Myocyte (in vitro differentiated cells): ENCODE measurements around the gene PSMD6. TPM values are rescaled to one million over a fixed set of nuclear protein-coding genes. Genes with fewer than 3 reads are reported as not detected.
A peak's percentile ranks its signal among the peaks of the same experiment; 100 is the strongest.

ENCODE experiments used
- DNase-seq: peaks from one replicate; pipeline ENCODE4 v3.0.0-alpha.2; 2012; ENCODE audit warnings: low read depth
- total RNA-seq: library from RNA; depleted of rRNA; stranded (reverse); fragments of >200 nt; gene quantifications from 2 replicates; pipeline ENCODE4 v1.2.3, GENCODE V29; 2014

Gene PSMD6
- total RNA-seq, 1 donor from 2014 or later: 112 TPM

DNA sequence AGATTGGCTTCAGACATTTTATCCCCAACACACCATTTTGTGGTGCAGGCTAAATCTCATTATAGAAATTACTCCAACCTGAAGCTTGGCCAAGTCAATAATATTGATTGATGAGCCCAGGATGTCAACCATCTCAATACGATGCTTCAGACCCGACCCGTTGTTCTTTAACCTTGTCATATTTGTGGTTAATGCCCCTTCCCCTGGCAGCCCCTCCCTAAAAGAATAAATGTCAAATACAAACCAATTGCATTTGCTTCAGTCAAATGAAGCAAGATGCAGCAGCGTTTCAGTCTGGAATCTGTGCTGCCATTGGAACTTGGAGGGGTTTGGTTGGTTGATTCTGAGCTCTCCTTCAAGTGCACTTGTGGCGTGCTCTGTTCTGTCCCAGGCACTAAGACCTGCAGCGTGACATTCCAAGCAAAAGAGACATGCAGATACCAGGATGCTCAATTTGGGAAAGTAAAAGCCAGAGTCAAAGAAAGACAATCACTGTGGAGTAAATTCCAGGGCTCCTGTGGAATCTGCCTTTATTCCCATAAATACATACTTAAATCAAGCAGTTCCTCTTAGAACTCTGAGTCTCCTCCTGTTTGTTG is 23.8 kb upstream of the PSMD6 start:
- no peak for DNase-seq

DNA sequence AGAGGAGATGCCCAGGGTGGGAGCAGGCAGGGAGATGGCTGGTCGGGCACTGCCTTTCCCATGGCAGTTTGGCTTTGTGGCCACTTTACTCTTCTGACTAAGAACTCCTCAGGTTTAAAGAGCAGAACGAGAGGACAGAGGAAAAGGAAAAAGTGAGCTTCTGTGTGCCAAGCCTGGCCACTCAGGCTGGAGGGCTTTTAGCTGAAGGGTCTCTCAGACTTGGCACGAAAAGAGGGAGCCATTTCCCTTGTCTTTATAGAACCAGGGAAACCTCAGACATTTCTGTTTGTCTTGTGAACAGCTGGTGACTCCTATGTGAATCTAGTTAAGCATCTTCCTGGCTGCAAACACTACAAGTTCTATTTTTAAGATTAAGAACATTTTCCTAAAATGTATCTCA is 23.3 kb upstream of the PSMD6 start:
- no peak for DNase-seq

GRCh38 chr3:64042952-64043351 is 19.7 kb upstream of the PSMD6 start:
- DNase-seq: no peak

GRCh38 chr3:64039981-64040733 is 16.9 kb upstream of the PSMD6 start:
- peak; percentile 13 for DNase-seq

DNA sequence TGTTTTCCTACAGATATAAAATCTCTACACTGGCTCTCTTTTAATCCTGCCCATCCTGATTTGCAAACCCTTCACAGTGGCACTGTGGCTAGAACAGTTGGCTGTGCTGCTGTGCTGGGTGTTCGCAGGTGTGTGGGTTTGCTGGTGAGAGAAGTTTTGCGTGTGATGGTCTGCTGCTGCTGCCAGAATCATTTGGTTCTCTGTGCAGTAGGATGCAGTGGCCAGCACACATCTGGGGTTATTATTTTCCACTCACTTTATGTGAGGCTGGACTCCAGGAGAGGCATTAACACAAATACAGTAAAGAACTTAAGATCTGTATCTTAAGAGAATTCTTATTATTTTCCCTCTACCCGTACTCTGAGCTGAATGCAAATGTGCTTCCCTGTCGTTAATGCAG is 16.0 kb upstream of the PSMD6 start:
- no peak for DNase-seq

GRCh38 chr3:64038253-64038767 is 15.0 kb upstream of the PSMD6 start:
- DNase-seq: no peak

- no peak for DNase-seq
Observed at GRCh38 chr3:64037084-64037483, 13.8 kb upstream of the PSMD6 start.

DNA sequence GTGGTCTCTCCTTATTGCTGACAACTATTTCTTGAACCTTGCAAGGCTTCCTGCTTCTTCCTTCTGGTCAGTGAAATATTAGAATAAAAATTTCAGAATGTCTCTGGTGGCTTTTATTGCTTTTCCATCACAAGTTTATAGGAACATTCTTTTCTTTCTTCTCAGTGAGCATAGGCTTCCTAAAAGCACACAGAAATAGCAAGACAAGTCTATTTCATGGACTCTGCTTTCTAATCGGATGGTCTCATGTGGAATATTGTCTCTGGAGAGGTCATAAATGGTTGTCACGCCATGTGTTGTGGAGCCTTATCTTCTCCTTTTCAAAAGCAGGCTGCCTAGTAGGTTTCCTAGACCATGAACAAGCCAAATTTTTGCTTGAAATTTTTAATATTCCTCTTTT is 9.8 kb upstream of the PSMD6 start:
- no peak for DNase-seq

GRCh38 chr3:64031540-64032508 is 8.5 kb upstream of the PSMD6 start:
- DNase-seq: no peak

GRCh38 chr3:64030741-64031140 is 7.4 kb upstream of the PSMD6 start:
- peak; percentile 70 for DNase-seq

DNA sequence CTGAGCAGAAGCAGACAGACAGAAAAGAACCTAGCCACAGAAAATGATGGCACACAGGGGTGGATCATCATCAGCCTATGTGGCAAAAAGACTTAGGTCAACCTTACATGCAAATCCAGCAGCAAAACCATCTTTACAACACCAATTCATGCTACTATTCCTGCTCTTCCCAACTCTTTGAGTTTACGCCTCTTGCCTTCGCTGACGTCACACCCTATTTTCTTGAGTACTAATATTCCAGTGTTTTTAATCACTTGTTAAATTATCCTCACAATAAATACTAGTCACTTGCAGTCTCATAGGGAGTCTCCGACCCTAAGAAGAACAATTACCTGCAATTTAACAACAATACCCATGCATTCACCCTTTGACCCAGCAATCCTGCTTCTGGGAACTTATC is 6.0 kb upstream of the PSMD6 start:
- no peak for DNase-seq

GRCh38 chr3:64028754-64029153 is 5.5 kb upstream of the PSMD6 start:
- no peak for DNase-seq

- no peak for DNase-seq
Observed at GRCh38 chr3:64027658-64028057, 4.4 kb upstream of the PSMD6 start.

DNA sequence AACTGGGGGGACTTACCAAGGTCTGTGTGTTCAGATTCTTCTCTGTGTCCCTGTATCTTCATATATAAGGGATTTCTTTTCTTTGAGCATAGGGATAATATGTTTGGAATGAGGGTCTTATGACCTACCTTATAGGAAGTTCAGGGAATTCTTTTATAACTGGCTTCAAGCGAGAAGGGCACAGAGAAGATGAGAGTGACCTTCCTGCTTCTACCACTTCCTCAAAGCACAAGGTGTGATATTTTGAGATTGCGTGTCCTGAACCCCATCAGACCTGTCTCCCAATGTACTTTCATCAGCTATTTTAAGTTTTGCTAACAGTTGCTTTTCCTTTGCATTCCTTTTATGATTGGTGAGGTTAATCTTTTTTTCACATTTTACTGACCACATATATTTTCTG is 3.1 kb upstream of the PSMD6 start:
- DNase-seq: no peak

GRCh38 chr3:64023861-64024223 is 548 bp upstream of the PSMD6 start:
- no peak for DNase-seq

GRCh38 chr3:64022451-64023186 is 675 bp downstream of the PSMD6 start:
- DNase-seq: peak; percentile 9

DNA sequence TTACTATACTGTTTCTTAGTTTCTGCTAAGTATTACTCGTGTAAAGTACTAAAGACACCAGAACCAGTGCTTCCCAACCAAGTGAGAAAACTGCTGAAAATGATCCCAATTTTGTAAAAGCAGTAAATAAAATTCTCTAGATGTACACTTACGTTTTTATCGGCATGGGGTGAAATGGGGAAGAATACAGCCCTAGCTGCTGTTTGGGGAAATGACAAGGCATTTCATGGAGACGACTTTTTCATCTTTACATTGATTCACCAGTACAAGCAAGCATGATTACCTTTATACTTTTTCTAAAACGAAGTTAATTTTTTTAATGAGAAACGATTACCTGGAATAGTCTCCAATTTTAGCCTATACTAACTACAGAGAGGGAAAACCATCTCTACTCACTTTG is 1.4 kb downstream of the PSMD6 start:
- DNase-seq: no peak

DNA sequence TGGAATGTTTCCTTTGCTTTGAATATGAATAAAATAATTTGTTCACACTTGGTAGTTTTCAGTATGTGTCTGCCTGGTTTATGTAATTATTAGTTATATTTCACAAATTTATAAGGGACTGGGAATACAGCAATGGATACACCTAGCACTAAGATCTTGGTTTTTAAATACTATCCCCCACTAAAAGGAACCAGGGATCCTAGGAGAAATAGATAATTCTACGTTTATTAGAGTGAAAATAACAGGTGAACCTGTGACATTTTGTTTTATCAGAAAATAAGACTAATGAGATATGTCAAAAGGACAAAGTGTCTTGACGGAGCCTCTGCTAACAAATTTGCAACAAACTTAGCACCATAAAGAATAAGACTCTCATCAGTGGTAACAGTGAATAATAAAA is 3.4 kb downstream of the PSMD6 start:
- no peak for DNase-seq

DNA sequence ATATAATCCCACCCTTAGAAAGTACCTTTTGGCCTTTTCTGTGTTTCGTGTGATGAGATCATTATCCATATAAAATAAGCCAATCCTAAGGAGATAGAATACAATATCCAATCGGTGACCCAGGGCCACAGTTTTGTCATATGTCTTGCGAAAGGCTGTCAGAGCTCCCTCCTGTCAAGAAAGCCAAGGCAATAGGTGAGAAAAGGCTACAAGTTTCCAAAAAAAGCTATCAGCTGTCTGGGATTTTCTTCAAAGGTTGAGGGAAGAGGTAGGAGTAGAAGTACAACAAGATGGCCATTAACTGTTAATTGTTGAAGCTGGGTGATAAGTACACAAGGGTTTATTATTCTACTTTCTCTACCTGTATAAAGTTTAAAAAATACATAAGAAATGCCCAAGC is 4.0 kb downstream of the PSMD6 start:
- DNase-seq: no peak

DNA sequence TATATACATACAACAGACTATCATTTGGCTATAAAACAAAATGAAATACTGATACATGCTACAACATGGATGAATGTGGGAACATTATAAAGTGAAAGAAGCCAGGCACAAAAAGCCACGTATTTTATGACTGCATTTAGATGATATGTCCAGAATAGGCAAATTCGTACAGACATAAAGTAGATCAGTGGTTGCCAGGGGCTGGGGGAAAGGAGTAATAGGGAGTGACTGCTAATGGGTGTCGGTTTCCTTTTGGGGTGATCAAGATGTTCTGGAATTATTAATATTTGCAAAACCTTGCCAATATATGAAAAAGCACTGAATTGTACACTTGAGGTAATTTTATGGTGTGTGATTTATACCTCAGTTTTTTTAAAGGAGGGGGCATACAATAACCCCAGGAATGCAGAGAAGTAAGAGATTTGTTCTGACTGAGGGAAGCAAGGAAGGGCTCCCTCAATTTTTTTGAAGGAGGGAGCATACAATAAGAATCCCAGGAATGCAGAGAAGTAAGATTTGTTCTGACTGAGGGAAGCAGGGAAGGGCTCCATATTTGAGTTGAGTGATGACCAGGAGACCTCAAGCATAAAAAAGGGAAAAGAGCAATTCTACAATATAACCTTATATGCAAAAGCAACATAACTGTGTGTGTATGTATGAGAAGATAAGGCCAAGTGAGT is 6.2 kb downstream of the PSMD6 start:
- no peak for DNase-seq

- DNase-seq: peak; percentile 71
Observed at GRCh38 chr3:64011685-64012084, 11.6 kb downstream of the PSMD6 start.
